NCI-H2171 treated with DMSO at 0.1 percent for 48 hours (cell line): ENCODE results near the gene VARS1.

ENCODE experiments used
- DNase-seq: peaks from one replicate; lab custom pipeline; 2025; lab: John Stamatoyannopoulos, UW

VARS1 gene

GRCh38 chr6:31771992-31772358, 23.6 kb downstream of the VARS1 start:
- no peak for DNase-seq

DNA sequence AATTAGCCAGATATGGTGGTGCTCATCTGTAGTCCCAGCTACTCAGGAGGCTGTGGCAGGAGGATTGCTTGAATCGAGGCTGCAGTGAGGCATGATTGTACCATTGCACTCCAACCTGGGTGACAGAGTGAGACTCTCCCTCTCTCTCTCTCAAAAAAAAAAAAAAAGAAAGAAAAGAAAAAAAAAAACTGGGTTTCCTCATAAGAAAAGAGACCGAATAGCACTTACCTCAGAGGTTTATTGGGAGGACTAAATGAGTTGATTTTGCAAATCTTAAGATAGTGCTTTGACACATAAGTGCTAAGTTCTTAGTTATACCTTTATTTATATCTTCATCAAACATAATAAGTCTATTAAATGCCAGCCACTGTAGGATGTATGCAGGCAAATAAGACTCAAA, 24.7 kb downstream of the VARS1 start:
- no peak for DNase-seq

GRCh38 chr6:31769684-31770371, 25.7 kb downstream of the VARS1 start:
- peak; percentile 51 for DNase-seq

- no peak for DNase-seq
Observed at GRCh38 chr6:31768363-31769257, 26.9 kb downstream of the VARS1 start.

DNA sequence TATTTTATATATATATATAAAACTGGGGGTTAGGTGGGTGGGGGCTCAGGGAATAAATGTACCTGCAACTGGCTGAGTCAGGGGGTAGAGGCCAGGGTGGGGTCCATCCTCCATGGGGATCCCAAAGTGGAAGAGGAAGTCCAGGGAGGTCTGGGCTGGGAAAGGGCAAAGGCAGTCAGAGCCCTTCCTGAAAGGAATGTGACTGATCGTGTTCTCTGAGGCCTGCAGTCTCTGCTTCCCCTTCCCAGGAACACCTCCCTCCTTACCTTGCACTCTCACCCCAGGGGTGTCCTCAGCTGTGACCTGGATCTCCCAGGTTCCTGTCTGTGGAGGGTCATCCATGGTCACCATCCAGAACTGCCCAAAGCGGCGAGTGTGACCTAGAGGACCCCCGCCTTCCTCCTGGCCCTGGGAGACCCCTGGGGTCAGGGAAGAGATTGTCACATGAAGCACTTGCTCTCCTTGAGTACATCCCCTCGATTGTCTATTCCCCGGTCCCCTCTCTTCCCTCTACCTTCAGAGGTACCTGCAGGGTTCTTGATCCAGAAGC, 28.4 kb downstream of the VARS1 start:
- no peak for DNase-seq

GRCh38 chr6:31765910-31766794, 29.4 kb downstream of the VARS1 start:
- DNase-seq: no peak

- no peak for DNase-seq
Observed at GRCh38 chr6:31765559-31765909, 30.0 kb downstream of the VARS1 start.

GRCh38 chr6:31764198-31764597, 31.4 kb downstream of the VARS1 start:
- no peak for DNase-seq

DNA sequence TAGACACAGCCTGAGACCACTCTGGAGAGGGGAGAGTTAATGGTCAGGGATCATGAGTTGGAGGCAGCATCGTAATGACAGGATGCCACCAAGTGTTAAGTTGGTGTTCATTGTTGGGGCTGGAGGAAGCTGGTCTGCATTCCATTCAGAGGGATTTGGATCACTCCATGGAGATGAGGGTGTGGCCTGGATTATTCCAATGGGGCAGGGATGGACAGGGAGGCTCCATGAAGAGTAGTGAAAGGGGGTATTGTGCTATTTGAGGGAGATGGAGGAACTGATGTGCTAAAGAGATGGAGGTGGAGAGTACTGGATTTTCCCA, 32.0 kb downstream of the VARS1 start:
- DNase-seq: no peak

DNA sequence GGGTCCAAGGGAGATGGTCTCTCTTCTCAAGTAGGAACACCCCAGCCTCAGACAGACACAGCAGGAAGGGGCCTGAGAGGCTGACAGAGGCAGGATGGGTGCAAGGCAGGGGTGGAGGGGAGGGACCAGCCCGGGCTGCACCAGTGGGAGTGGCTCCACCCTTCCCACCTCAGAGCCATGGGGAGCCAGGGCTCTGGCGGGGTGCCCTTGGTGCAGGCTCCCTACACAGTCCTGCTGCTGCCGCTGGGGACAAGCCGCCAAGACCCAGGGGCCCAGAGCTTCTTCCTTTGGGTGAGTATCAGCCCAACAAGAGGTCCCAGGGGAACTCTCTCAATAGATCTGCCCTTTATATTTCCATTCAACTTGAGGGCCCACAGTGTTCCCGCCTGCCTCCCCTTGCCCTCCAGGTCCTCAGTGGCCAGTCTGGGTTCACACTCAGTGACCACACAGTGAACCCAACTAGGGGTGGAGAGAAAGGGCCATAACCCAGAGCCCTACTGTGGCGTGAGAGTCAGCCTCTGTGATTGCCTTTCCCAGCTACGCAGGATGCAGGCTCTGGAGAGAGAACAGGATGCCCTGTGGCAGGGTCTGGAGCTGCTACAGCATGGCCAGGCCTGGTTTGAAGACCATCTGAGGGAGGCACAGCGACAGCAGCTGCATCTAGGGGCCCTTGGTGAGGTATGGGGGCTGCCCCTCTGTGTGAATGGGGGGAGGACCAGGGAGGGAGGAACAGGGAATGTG, 32.5 kb downstream of the VARS1 start:
- no peak for DNase-seq

GRCh38 chr6:31762356-31762755, 33.2 kb downstream of the VARS1 start, which contains the start of gene SAPCD1:
Gene SAPCD1, plus strand, starts transcription at chr6:31762656. Its CDS starts 399 bp downstream, at chr6:31763055.
- no peak for DNase-seq

- DNase-seq: no peak
Observed at GRCh38 chr6:31761343-31761742, 34.2 kb downstream of the VARS1 start.

DNA sequence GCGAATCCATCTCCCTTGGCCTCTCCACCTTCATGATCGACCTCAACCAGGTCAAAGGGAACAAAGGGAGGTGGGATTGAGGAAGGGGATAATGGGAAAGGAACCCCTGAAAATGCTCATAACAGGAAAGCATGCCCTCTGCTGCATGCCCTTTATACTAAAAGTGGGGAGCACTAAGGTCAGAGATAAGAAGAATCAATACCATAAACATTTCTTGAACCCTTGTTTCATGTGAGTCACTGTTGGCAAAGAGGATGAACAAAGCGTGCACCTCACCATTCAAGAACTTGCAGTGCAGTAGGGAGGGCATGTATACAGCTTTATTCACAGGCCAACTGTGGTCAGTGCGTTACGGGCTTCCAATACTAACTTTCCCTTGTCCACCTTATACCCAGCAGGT, 34.8 kb downstream of the VARS1 start:
- DNase-seq: no peak

DNA sequence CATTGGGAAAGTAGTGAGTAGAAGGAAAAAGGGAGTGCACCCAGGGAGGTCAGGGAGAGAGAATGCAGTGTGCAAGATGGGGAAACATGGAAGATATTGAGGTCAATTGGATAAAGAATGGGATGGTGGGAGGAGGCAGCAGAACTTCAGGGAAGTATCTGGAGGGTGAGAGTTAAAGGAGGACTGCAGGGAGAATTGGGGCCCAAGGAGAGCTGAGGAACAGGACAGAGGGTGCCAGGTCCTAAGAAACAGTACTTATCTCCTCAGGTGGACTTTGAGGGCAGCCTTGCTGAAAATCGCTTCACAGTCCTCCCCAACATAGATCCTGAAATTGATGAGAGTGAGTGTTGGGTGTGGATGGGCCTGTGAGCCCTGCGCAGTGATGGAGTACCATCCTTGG, 37.3 kb downstream of the VARS1 start:
- DNase-seq: no peak

- DNase-seq: no peak
Observed at GRCh38 chr6:31752739-31753319, 42.7 kb downstream of the VARS1 start.

- DNase-seq: no peak
Observed at GRCh38 chr6:31750411-31751022, 45.0 kb downstream of the VARS1 start.

DNA sequence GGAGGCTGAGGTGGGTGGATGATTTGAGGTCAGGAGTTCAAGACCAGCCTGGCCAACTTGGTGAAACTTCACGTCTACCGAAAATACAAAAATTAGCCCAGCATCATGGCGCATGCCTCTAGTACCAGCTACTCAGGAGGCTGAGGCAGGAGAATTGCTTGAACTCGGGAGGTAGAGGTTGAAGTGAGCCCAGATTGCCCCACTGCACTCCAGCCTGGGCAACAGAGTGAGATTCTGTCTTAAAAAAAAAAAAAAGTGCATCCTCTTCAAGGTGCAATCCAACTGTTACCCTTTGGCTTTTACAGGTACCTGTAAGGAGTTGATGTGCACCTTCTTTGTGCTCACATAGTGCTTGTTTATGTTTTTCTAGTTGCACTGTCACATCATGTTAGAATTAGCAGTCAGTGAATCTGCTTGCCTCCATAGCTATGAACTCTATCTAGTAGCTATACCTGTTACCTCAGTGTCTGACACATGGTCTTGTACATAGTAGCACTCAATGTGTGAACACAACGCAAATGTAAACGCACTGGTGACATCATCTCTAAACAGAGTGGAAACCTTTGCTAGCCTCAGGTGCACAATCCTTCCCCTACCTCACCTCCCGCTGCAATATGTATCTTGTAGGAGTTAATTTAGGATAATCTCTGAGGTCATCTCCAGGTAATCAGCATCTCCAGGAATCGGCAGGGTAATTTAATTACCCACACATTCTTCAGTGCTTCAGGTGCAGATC, 46.1 kb downstream of the VARS1 start:
- no peak for DNase-seq
